COLO668 (cell line): ENCODE results near the gene DLX1.

Experiments
- DNase-seq: peaks from one replicate; lab custom pipeline; 2025; ENCODE audit not compliant: unreplicated experiment; lab: John Stamatoyannopoulos, UW

Gene DLX1

DNA sequence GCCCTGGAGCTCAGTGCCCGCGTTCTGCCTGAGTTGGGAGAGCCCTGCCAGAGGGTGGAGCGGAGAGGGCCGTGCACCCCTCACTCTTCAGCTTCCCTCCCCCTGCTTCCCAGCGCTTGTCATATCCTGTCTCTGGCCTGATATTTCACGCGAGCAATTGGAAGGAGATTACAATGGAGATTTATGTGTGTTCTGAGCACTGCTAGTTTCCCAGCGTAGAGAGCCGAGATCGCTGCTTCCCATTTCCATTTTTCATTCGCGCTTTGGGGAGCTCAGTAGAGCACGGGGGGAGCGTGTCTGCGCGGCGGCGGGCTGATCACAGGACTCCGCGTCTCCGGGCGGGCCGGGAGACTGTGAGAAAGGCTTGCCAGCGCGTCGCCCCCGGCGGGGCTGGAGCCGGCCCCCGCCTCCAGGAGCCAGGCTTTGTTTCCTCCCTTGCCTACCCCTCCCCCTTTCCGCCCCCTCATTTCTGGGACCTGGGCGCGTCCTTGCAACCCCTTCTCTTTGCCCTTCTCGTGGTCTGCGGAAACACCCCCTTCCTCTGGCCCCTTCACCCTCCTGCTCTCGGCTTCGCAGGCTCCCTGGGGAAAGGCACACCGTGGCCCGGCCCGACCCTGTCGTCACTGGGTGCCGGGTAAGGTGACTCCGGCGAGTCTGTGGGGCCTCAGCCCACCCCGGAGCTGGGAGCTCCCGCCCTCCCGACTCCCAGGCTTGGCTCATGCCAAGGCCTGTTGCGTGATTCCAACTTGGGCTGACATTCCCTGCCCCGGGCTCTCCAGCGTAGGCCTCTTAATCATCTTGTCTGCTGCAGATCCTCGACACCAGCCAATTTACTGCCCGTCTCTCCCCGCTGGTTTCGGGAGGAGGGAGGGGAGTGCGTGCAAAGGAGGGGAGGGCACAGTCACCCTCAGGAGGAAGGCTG, 11.6 kb downstream of the DLX1 start:
- DNase-seq: peak; percentile 37

DNA sequence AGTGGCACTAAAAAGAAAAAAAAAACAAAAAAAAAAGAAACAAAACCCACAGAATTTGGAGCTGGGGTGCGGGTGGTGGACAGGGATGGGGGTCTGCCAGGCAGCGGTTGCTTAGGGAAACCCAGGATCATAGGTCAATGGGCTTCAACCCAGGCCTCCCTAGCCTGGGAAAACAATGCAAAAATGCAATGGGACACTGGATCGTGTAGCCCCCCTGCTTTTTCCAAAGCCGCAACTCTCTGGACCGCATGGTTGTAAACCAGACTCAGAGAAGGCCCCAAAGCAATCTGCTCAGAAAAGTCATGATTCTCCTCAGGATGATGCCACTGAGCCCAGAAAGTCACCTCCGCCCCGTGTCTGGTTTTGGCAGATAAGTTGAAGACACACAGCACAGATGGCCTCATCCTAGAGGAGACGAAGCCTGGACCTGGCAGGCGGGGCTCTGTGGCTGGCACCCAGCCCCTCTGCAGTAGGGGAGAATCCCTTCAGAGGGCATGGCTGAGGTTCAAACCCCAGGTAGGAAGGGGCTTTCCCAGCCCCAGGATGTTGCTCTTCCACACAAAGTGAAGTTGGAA, 12.3 kb downstream of the DLX1 start:
- no peak for DNase-seq

DNA sequence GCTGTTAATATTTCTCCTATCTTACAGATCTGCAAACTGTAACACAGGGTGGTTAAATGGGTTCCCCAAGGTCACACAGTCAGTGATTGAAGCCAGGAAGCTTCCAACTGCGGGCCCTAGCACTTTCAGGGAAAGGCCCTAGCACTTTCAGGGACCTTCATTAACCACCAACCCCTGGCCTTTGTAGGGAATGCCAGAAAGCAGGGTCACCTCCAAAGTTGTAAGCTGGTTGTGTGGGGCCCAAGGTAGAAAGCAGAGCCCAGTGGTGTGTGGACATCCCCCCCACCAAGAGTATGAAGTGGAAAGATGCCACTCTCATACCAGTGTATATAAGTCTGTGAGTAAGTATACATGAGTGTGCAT, 13.0 kb downstream of the DLX1 start:
- DNase-seq: no peak

GRCh38 chr2:172098650-172099471, 13.6 kb downstream of the DLX1 start:
- peak; percentile 81 for DNase-seq

GRCh38 chr2:172099472-172100079, 14.3 kb downstream of the DLX1 start:
- DNase-seq: no peak

DNA sequence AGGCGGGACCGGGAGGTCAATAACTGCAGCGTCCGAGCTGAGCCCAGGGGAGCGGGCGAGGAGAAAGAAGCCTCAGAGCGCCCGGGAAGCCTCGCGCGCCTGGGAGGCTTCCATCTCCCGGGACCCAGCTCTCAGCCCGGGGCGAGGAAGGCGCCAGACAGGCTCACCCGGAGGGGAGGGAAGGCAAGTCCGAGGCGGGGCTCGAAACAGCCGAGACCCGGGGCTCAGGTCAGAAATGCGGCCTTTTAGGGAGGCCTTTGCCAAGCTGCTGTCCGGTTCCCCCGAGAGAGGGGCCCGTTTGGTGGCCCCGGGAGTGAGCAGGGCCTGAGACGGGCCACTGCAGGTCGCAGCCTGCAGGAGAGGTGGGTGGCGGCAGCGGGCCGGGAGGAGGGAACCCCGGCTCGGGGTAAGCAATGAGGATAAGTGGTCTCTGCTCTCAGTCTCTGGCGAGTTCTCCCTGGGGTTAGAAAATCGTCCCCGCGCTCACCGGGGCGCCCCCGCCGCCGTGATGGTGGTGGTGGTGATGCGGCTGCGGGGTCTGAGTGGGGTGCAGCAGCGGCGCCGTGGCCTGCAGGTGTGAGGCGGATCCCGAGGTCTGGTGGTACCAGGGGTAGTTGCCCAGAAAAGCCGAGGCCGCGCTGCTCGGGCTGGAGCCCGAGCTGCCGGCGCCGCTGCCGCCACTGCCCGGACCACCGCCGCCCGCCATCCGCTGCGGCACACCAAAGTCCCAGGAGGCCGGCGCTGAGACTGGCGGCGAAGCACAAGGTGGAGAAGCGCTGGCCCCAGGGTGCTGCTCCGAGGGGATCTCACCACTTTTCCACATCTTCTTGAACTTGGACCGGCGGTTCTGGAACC, 15.0 kb downstream of the DLX1 start:
- DNase-seq: peak; percentile 46

DNA sequence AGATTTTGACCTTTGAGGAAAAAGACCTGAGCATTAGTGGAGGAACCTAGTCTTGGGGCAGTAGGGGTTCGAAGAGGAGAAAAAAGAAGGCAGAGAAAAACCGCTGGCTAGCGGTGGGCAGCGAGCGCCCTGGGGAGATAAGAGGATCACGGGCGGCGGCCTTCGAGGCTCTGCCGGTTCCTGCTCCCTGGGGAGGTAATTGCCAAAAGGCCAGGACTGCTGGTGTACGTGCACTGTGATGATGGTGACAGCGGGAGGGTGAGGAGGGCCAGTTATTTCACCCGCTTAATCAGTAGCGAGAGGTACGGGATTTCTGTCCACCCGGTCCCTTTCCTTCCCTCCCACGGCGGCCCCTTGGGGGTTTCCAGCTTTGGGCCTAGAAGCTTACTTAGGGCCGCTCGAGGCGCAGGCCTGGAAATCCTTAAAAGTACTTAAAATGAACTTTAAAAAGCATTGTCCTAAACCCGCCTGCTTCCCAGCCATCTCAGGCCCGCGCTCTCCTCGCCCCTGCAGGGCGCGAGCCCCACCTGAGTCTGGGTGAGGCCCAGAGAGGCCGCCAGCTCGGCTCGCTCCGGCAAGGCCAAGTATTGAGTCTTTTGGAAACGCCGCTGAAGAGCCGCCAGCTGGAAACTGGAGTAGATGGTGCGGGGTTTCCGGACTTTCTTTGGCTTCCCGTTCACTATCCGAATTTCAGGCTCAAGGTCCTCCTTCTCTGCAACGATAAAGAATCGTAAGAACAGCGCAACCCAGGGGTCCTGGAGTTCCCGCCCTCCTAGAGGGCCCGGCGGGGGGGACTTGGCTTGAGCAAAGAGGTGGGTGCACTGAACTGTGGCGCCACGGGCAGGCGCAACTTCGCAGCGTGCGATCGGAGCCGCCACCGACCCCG, 15.9 kb downstream of the DLX1 start:
- peak; percentile 46 for DNase-seq

DNA sequence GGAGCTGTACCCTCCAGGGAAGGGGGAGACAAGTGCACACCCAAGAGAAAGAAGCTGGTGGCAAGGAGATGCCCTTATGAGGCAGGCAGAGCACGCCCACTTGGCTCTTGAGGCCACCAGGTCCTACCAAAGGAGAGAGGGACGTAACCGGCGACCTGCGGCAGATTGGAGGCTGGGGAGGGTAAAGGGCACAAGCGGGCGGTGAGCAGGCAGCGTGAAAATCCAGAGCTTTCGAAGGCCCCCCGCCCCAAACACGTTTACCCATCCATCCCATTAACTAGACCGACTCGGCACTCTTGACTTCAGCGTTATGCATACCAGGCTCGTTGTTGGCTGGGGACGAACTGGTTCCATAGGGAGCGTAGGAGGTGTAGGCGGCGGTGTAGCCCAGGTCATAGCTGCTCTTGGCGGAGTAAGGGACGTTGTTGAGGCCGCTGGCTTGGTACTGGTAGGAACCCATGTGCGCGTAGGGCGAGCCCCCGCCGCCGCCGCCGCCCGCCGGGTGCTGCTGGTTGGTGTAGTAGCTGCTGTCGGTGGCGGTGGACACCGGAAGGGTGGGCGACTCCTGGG, 16.6 kb downstream of the DLX1 start:
- peak; percentile 54 for DNase-seq

DNA sequence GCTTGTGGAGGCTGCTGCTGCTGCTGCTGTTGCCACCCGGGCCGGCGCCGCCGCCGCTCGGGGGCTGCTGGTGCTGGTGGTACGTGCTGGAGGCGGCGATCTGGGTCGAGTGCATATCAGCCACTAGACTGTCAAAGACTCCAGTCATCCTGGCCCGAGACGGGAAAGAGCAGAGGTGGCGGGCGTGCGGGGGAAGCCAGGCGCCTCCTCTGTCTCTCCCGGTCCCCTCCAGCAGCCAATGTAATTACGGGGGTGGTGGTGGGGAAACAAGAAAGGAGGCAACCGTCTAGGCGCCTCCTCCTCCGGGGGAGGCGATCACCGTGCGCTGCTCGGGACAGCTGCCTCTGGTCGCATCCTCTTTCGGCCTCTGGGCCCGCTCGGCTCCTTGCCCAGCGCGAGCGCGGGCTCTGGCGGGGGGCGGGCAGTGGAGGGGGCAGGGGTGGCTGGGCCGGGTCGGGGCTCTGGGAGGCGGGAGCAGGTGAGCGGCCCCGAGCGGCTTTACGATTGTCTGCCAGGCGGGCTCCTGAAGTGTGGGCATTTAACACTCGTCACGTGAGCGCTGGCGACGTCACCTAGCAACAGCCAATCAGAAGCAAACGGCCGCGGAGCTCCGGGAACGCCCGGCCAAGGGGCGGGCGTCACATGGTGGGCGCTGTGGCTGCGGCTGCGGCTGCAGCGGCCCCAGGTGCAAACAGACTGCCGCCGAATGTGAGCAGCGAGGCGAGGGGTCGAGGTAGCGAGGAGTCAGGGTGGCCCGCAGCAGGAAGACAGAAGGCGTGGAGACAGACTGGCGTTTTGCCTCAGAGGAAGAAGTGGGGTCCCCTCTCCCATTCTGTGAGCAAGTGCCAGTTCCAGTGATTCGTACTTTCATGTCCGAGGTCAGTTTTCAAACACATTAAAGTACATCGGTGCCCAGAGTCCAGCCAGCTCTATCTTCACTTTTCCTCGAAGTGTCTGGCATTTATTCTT, 17.4 kb downstream of the DLX1 start, which contains the start of gene DLX2:
TSS of gene DLX2 (minus strand) at position 510 of the 969 bp plus-strand sequence. CDS start at position 148, 362 bp downstream.
- peak; percentile 93 for DNase-seq

GRCh38 chr2:172103471-172104272, 18.4 kb downstream of the DLX1 start:
- peak; percentile 81 for DNase-seq

DNA sequence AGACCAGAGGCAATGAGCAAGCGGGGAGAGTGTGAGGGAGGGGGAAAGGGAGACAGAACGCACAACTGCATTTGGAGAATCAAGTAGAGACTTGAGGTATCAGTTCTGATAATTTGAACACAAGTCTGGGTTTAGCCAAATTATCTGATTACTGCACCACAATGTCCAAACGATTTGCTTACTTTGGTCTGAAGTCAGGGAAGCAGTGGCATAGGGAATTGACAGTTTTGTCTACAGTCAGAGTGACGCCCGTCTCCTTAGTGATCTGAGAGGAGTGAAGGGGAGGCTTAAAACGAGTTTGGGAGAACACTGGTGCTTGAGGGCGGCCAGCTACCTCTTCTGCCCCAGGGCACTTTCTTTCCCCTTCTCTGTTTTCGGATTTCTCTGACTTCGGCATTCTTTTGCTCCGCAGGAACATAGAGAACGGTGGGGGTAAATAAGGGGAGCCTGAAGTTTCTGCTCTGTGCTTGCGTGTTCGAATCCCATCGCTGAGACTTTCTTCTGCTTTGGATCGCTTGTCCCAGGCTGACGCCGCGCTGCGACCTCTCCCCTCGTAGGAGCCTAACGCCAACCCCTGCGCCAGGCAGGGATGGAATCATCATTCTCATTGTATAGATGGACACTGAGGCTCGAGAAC, 20.3 kb downstream of the DLX1 start:
- DNase-seq: no peak

DNA sequence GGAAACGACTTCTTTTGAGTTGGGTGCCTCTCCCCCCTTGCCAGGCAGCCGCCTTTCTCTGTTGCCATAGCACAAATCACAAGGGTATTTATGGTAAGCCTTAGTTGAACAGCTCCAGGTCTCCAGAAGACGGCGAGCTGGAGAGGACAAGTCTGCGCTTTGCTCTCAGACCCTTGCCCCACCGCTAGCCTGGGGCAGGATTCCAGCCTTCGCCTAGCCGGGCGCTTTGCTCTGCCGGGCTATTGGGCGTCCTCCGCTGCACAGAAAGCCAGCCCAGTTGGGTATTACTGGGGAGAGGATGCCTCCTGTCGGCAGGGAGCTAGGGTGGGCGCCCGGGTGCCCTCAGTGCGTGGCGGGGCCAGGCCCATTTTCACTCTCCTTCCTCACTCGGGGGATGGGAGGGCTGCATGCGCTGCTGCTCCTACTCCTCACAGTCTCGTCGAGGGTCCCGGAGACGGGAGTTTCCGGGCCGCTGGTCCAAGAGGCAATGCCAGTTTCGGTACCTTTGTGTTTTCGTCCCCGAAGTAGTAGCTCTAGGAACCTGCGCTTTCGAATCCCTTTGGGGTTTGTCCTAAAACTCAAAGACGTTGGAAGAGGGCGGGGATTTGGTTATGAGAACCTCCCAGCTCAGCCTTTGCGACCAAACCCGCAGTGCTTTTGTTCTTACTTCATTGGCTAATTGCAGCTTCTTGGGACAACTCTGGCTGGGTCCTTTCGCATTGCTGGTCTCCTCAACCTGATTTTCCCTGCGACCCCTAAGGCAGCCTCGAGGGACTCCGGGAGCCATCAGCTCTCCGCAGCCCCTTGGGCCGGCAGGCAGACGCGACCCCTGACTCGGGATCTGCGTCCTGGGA, 21.0 kb downstream of the DLX1 start:
- DNase-seq: peak; percentile 40

GRCh38 chr2:172107690-172108586, 22.6 kb downstream of the DLX1 start:
- no peak for DNase-seq

DNA sequence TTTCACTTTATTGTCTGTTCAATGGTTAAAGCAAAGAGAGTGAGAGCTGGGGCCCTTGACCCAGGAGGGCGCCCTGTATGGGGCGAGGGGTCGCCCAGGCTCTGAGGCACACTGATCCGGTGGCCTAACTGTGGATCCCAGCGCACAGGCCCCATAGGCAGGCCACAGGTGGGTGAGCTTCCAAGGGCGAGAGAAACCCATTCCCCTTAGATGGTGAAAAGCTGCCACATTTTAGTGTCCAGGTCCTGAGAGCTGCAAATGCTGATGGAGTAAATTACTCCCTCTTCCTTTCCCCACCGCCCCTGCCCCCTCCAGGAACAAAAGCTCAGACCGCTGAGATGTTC, 23.3 kb downstream of the DLX1 start:
- DNase-seq: no peak
